ENCODE data around the gene ABCA12.

ABCA12 gene

DNA sequence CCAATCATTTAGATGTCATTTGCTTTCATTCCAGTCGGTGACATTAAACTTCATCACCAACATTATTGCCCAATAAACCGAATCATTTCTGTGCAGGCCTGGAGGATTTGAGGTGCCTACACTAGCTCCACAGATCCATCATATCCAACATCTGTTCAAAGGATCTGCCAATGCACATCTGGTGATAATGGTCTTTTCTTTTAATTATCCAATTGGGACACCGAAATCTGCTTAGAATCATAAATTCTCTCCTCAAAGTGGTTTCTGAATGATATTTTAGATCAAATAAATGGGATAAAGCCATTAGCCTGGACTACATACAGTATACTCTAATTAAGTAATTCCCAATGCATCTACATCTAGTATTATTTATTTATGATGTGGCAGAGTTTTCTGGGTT is 85.6 kb downstream of the ABCA12 start:
- TF ChIP-seq CTCF (IDR thresholded peaks at IDR 0.05; ENCODE audit: low read depth, low read length), result no peak
- TF ChIP-seq, protein P1, sequence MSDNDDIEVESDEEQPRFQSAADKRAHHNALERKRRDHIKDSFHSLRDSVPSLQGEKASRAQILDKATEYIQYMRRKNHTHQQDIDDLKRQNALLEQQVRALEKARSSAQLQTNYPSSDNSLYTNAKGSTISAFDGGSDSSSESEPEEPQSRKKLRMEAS (IDR thresholded peaks at IDR 0.05; ENCODE audit: low read depth, low read length), result no peak
- no peak for TF ChIP-seq MYC (IDR thresholded peaks at IDR 0.05; ENCODE audit: low read depth, low read length)
- TF ChIP-seq POLR2A (IDR thresholded peaks at IDR 0.05; ENCODE audit: extremely low read depth, insufficient read length), result no peak
- no peak for DNase-seq (ENCODE audit: low read depth)
- no peak overlapping the region for H3K4me3 ChIP-seq (ENCODE audit: low read depth, low read length)

DNA sequence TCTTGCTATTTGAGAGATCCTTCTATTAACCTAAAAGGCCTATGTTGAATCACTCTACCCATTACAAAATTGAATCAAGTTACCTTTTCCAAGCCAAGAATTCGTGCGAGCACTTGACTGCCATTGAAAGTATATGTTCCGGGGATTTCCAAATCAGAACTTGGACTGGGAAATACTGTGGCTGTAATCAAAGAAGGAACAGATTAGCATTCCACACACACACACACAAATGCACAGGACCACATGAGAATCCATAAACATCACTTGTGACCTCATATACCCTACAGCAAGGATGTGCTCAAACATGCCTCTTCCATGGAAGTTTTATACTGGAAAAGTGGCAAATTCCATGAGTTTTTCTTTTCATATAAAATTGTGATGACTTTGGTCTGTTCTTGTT is 86.0 kb downstream of the ABCA12 start:
- no peak for TF ChIP-seq CTCF (IDR thresholded peaks at IDR 0.05; ENCODE audit: low read depth, low read length)
- TF ChIP-seq, protein P1 (IDR thresholded peaks at IDR 0.05; ENCODE audit: low read depth, low read length), result no peak
- no peak for TF ChIP-seq MYC (IDR thresholded peaks at IDR 0.05; ENCODE audit: low read depth, low read length)
- TF ChIP-seq POLR2A (IDR thresholded peaks at IDR 0.05; ENCODE audit: extremely low read depth, insufficient read length), result no peak
- H3K4me3 ChIP-seq (ENCODE audit: low read depth, low read length), result no peak overlapping the region
- DNase-seq (ENCODE audit: low read depth), result no peak

GRCh38 chr2:215049341-215049740 is 89.1 kb downstream of the ABCA12 start:
- H3K4me3 ChIP-seq (ENCODE audit: low read depth, low read length), result no peak overlapping the region
- TF ChIP-seq POLR2A (IDR thresholded peaks at IDR 0.05; ENCODE audit: extremely low read depth, insufficient read length) (no peak), MYC (IDR thresholded peaks at IDR 0.05; ENCODE audit: low read depth, low read length) (no peak), CTCF (IDR thresholded peaks at IDR 0.05; ENCODE audit: low read depth, low read length) (no peak)
- TF ChIP-seq, protein P1 (IDR thresholded peaks at IDR 0.05; ENCODE audit: low read depth, low read length), result no peak
- DNase-seq (ENCODE audit: low read depth), result no peak

- DNase-seq (ENCODE audit: low read depth), result no peak
- H3K4me3 ChIP-seq (ENCODE audit: low read depth, low read length), result no peak overlapping the region
- TF ChIP-seq MYC (IDR thresholded peaks at IDR 0.05; ENCODE audit: low read depth, low read length) (no peak), POLR2A (IDR thresholded peaks at IDR 0.05; ENCODE audit: extremely low read depth, insufficient read length) (no peak), CTCF (IDR thresholded peaks at IDR 0.05; ENCODE audit: low read depth, low read length) (no peak)
- TF ChIP-seq, protein P1 (IDR thresholded peaks at IDR 0.05; ENCODE audit: low read depth, low read length), result no peak
Measured at GRCh38 chr2:215038421-215038820, 100.0 kb downstream of the ABCA12 start.

GRCh38 chr2:215036314-215036713 is 102.1 kb downstream of the ABCA12 start:
- no peak for DNase-seq (ENCODE audit: low read depth)
- H3K4me3 ChIP-seq (ENCODE audit: low read depth, low read length), result no peak overlapping the region
- TF ChIP-seq, protein P1 (IDR thresholded peaks at IDR 0.05; ENCODE audit: low read depth, low read length), result no peak
- no peak for TF ChIP-seq CTCF (IDR thresholded peaks at IDR 0.05; ENCODE audit: low read depth, low read length)
- TF ChIP-seq POLR2A (IDR thresholded peaks at IDR 0.05; ENCODE audit: extremely low read depth, insufficient read length), result no peak
- TF ChIP-seq MYC (IDR thresholded peaks at IDR 0.05; ENCODE audit: low read depth, low read length), result no peak

DNA sequence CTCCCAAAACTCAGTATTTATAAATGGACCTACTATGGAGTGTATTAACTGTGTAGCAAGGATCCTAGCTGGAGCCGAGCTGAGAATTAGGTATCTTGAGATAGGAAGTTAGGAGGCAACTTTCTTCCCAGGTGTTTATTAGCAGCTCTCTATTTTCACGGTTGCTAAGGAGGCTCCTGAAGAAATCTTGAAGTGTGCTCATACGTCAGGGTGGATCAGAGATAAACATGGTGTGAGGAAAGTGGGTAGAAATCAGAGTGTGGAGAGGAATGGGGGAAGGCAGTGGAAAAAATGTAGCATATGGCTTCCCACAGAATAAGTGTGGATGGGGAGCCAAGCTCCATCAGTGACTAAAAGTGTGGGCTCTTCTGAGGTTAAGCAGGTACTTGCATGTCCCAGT is 104.3 kb downstream of the ABCA12 start:
- no peak for TF ChIP-seq POLR2A (IDR thresholded peaks at IDR 0.05; ENCODE audit: extremely low read depth, insufficient read length)
- TF ChIP-seq, protein P1 (IDR thresholded peaks at IDR 0.05; ENCODE audit: low read depth, low read length), result no peak
- TF ChIP-seq MYC (IDR thresholded peaks at IDR 0.05; ENCODE audit: low read depth, low read length), result no peak
- TF ChIP-seq CTCF (IDR thresholded peaks at IDR 0.05; ENCODE audit: low read depth, low read length), result no peak
- DNase-seq (ENCODE audit: low read depth), result no peak
- H3K4me3 ChIP-seq (ENCODE audit: low read depth, low read length), result no peak overlapping the region

Data from NB4 (cell line).